Activated T-cell treated with anti-CD3 and anti-CD28 coated beads, Interleukin-2, amount 50 U/mL, for 24 hours (primary cell): ENCODE measurements around the gene STMND1.
A peak's percentile ranks its signal among the peaks of the same experiment; 100 is the strongest.

Experiments used
- DNase-seq: peaks from one replicate; pipeline ENCODE4 v3.0.0-alpha.2; 2020
- H3K27ac Mint-ChIP-seq: 2 replicates; pipeline ENCODE4 v1.8.0; 2020; ENCODE audit warnings: mild to moderate bottlenecking, mixed read lengths
- H3K27me3 Mint-ChIP-seq: 2 replicates; pipeline ENCODE4 v1.8.0; 2020; ENCODE audit warnings: mixed read lengths
- H3K36me3 Mint-ChIP-seq: 2 replicates; pipeline ENCODE4 v1.8.0; 2020; ENCODE audit warnings: low read depth, mixed read lengths
- H3K4me1 Mint-ChIP-seq: 2 replicates; pipeline ENCODE4 v1.8.0; 2020; ENCODE audit warnings: low read depth, mixed read lengths
- H3K4me3 Mint-ChIP-seq: 2 replicates; pipeline ENCODE4 v1.8.0; 2020; ENCODE audit warnings: mild to moderate bottlenecking, moderate library complexity, mixed read lengths
- H3K9me3 Mint-ChIP-seq: 2 replicates; pipeline ENCODE4 v1.8.0; 2020; ENCODE audit warnings: mixed read lengths

STMND1 gene

GRCh38 chr6:17083397-17083796 is 18.5 kb upstream of the STMND1 start:
- H3K36me3 Mint-ChIP-seq = no peaks in the 10 kb centered on the region
- H3K27ac Mint-ChIP-seq = no peak overlapping the region
- no peak for DNase-seq
- no peak overlapping the region for H3K4me3 Mint-ChIP-seq
- peaks cover 32% of the 10 kb centered on the region for H3K27me3 Mint-ChIP-seq
- H3K4me1 Mint-ChIP-seq = no peaks in the 10 kb centered on the region
- no peaks in the 10 kb centered on the region for H3K9me3 Mint-ChIP-seq

DNA sequence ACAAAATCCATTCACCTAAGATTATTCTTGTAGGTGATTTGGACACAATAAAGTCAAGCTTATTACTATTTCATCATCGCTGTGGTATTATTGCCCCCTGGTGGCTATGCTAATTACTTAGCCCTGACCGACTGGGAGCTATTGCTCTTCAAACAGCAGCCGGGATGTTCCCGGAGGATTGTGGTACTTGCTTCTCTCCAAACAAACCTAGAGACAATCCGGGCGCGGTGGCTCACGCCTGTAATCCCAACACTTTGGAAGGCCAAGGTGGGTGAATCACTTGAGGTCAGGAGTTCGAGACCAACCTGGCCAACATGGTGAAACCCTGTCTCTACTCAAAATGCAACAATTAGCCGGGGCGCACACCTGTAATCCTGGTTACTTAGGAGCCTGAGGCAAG is 15.4 kb upstream of the STMND1 start:
- Mint-ChIP-seq H3K27me3 (peaks cover 33% of the 10 kb centered on the region), H3K4me1 (no peaks in the 10 kb centered on the region), H3K27ac (no peak overlapping the region), H3K36me3 (no peaks in the 10 kb centered on the region), H3K4me3 (no peak overlapping the region), H3K9me3 (peaks cover 6% of the 10 kb centered on the region)
- DNase-seq = peak; percentile 35

DNA sequence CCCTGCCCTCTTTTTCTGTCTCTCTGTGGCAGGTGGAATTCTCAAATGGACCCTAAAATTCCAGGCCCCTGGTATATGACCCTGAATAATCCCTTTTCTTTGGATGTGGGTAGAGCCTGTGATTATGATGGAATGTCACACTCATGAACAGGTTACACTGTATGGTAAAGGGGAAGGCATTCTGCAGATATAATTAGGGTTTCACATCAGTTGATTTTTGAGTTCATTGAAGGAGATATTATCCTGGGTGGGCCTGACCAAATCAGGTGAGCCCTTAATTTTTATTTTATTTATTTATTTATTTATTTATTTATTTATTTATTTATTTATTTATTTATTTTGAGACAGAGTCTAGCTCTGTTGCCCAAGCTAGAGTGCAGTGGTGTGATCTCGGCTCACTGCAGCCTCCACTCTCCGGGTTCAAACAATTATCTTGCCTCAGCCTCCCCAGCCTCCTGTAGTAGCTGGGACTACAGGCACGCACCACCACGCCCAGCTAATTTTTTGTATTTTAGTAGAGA is 13.7 kb upstream of the STMND1 start:
- DNase-seq = no peak
- Mint-ChIP-seq H3K27ac (no peak overlapping the region), H3K36me3 (no peaks in the 10 kb centered on the region), H3K27me3 (peaks cover 44% of the 10 kb centered on the region), H3K4me1 (no peaks in the 10 kb centered on the region), H3K4me3 (no peak overlapping the region), H3K9me3 (peaks cover 6% of the 10 kb centered on the region)

DNA sequence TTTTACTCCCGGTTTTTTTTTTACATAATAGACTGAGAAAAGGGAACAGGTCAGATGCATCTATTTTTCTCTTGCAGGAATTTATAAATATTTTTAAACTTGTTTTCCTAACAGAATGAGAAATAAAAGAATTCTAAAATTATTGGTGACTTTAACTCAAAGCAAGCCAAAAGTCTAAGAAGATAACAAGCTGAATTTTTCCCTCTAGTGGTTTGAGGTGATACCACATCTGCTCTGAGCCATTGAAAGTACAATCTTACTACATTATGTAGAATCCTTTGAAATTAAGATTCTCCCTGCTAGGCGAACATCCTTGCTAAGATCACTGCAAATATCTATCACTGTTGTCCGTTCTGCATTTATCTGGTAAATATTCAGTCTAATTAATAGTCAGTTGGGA is 10.7 kb upstream of the STMND1 start:
- Mint-ChIP-seq H3K9me3 (peaks cover 6% of the 10 kb centered on the region), H3K4me3 (no peak overlapping the region), H3K27me3 (peaks cover 41% of the 10 kb centered on the region), H3K36me3 (no peaks in the 10 kb centered on the region), H3K4me1 (no peaks in the 10 kb centered on the region), H3K27ac (no peak overlapping the region)
- no peak for DNase-seq

DNA sequence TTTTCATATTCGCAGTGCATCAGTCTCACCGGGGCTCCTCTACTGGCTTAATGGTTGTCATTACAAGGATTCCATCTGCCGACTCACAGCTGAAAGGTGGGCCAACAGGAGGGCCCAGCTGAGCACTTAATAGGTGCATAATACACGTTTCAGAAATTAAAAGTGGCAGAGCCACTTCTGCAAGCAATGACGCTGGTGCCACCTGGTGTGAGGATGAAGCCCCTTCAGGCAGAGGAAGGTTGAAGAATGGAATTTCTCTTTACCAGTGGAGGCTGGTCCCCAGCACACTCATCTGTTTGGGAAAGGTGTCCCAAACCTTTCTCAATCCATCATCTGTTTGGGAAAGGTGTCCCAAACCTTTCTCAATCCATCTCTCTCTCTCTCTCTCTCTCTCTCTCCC is 8.2 kb upstream of the STMND1 start:
- Mint-ChIP-seq H3K36me3 (no peaks in the 10 kb centered on the region), H3K4me1 (no peaks in the 10 kb centered on the region), H3K27me3 (peaks cover 47% of the 10 kb centered on the region), H3K9me3 (peaks cover 6% of the 10 kb centered on the region), H3K27ac (no peak overlapping the region), H3K4me3 (no peak overlapping the region)
- DNase-seq = no peak

GRCh38 chr6:17096096-17096495 is 5.8 kb upstream of the STMND1 start:
- no peak overlapping the region for H3K4me3 Mint-ChIP-seq

DNA sequence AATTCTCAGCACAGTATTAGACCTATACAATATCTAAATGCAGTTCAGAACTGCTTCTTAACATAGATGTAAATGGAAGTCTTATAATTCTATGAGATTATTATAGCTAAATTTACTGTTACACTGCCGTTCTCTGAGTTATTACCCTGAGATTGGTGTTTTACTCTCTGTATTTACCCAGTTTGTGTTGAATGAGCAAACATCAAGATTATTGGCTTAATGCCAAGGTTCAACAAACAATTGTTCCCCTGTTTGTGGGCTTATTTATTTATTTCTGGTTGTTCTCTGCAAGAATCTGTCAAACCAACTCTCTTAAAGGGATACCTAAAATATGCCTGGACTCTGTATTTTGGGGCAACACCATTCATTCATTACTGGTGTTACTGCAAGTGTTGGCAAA is 5.2 kb upstream of the STMND1 start:
- Mint-ChIP-seq H3K36me3 (no peaks in the 10 kb centered on the region), H3K27me3 (peaks cover 67% of the 10 kb centered on the region), H3K27ac (no peak overlapping the region), H3K9me3 (no peaks in the 10 kb centered on the region), H3K4me1 (peaks cover 4% of the 10 kb centered on the region), H3K4me3 (no peak overlapping the region)
- DNase-seq = no peak

More at GRCh38 chr6:17096096-17096495, 5.8 kb upstream of the STMND1 start:
- DNase-seq = no peak
- no peak overlapping the region for H3K27ac Mint-ChIP-seq
- no peaks in the 10 kb centered on the region for H3K36me3 Mint-ChIP-seq
- no peaks in the 10 kb centered on the region for H3K9me3 Mint-ChIP-seq
- peaks cover 63% of the 10 kb centered on the region for H3K27me3 Mint-ChIP-seq
- no peaks in the 10 kb centered on the region for H3K4me1 Mint-ChIP-seq

DNA sequence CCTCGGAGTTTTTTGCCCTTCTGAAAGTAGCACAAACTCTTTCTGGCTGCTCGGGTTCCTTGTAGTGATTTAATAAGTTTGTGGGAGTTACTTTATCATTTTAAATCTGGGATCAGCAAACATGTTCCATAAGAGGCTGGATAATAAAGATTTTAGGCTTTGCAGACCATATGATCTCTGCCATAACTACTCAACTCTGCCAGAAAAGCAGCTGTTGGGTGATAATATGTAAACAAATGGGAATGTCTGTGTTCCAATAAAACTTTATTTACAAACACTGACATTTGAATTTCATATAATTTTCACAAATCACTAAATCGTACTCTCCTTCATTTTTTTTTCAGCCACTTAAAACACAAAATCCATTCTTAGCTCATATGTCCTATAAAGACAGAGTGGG is 3.9 kb upstream of the STMND1 start:
- Mint-ChIP-seq H3K36me3 (no peaks in the 10 kb centered on the region), H3K4me3 (no peak overlapping the region), H3K27ac (no peak overlapping the region), H3K4me1 (peaks cover 10% of the 10 kb centered on the region), H3K27me3 (peaks cover 71% of the 10 kb centered on the region), H3K9me3 (no peaks in the 10 kb centered on the region)
- no peak for DNase-seq

GRCh38 chr6:17098538-17098937 is 3.3 kb upstream of the STMND1 start:
- H3K4me1 Mint-ChIP-seq = peaks cover 10% of the 10 kb centered on the region
- H3K4me3 Mint-ChIP-seq = no peak overlapping the region
- H3K36me3 Mint-ChIP-seq = no peaks in the 10 kb centered on the region
- H3K27me3 Mint-ChIP-seq = peaks cover 72% of the 10 kb centered on the region
- no peaks in the 10 kb centered on the region for H3K9me3 Mint-ChIP-seq
- DNase-seq = no peak
- no peak overlapping the region for H3K27ac Mint-ChIP-seq

GRCh38 chr6:17099401-17100059 is 2.3 kb upstream of the STMND1 start:
- H3K27ac Mint-ChIP-seq = no peak overlapping the region
- DNase-seq = no peak
- H3K9me3 Mint-ChIP-seq = no peaks in the 10 kb centered on the region
- H3K4me1 Mint-ChIP-seq = peaks cover 10% of the 10 kb centered on the region
- H3K4me3 Mint-ChIP-seq = no peak overlapping the region
- peaks cover 76% of the 10 kb centered on the region for H3K27me3 Mint-ChIP-seq
- H3K36me3 Mint-ChIP-seq = no peaks in the 10 kb centered on the region

GRCh38 chr6:17100806-17101205 is 1.0 kb upstream of the STMND1 start:
- Mint-ChIP-seq H3K4me1 (peaks cover 10% of the 10 kb centered on the region), H3K4me3 (no peak overlapping the region), H3K9me3 (no peaks in the 10 kb centered on the region), H3K27ac (no peak overlapping the region), H3K27me3 (peaks cover 76% of the 10 kb centered on the region), H3K36me3 (no peaks in the 10 kb centered on the region)
- no peak for DNase-seq

DNA sequence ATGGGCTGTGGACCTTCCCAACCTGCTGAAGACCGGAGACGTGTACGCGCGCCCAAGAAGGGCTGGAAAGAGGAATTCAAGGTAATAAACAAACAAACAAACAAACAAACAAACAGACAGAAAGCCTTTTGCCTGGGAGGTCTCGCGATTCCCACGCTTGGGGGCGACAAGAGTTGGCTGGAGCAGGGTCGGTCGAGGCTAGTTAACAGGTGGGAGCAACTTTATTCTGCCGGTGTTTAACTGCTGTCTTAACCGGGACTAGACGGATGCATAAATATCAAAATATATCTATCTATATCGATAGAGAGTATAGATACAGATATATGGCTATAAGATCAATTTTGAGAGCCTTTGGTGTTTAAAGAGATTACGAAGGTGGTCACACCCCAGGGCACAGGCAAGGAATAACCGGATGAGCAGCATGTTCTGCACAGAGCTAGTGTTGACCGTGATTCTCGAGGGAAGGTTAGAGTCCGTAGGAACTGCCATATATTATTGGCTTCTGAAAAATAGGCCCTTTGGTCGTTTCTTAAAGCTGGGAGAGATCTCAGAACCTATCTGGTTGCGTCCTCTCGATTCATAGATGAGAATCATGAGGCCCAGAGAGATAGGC is 514 bp downstream of the STMND1 start:
- DNase-seq = no peak
- H3K4me3 Mint-ChIP-seq = peak overlapping the region; percentile 32
- H3K27me3 Mint-ChIP-seq = peaks cover 67% of the 10 kb centered on the region
- H3K27ac Mint-ChIP-seq = no peak overlapping the region
- no peaks in the 10 kb centered on the region for H3K9me3 Mint-ChIP-seq
- peaks cover 10% of the 10 kb centered on the region for H3K4me1 Mint-ChIP-seq
- no peaks in the 10 kb centered on the region for H3K36me3 Mint-ChIP-seq

GRCh38 chr6:17103715-17104114 is 1.9 kb downstream of the STMND1 start:
- Mint-ChIP-seq H3K27ac (no peak overlapping the region), H3K36me3 (no peaks in the 10 kb centered on the region), H3K4me3 (no peak overlapping the region), H3K27me3 (peaks cover 68% of the 10 kb centered on the region), H3K4me1 (peaks cover 10% of the 10 kb centered on the region), H3K9me3 (no peaks in the 10 kb centered on the region)
- no peak for DNase-seq

- H3K4me3 Mint-ChIP-seq = no peak overlapping the region
- no peak overlapping the region for H3K27ac Mint-ChIP-seq
- H3K27me3 Mint-ChIP-seq = peaks cover 40% of the 10 kb centered on the region
- no peaks in the 10 kb centered on the region for H3K9me3 Mint-ChIP-seq
- H3K36me3 Mint-ChIP-seq = no peaks in the 10 kb centered on the region
- no peaks in the 10 kb centered on the region for H3K4me1 Mint-ChIP-seq
- no peak for DNase-seq
Observed at GRCh38 chr6:17107863-17108262, 6.0 kb downstream of the STMND1 start.

DNA sequence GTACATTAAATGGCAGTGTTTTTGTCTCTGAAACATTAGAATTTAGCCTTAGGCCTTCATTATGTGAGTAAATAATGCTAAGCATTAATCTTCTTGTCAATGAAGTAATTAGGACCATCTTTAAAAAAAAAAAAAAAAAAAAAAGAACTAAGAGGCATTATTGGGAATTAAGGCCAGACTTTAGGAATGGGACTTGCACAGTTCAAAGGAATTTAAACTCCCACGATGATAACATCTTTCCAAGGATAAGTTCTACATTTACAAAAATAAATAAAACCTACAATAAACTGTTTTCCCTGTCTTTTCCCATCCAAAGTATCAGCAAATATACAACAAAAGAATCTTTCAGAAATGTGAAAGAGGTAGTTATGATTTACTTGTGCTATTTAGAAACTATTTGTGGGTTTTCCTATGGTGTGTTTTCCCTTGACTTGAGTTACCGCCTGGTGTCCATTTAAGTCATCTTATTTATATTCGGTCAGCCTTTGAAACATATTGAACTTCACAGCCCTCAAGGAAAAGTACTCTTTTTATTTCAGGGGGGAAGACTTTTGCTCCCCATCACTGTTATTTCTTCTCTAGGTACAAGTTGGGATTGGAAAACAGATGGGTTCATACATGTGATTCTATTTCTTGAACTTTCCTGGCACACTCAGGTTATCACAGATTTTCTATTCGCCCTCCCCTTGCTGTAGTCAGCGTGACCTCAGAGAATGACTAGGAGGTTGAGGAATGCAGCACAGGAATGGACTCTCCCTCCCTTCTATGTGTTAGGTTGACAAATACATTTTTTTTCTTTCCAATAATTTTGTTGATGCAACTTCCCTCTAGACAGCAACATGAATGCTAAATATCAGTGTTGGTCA is 13.6 kb downstream of the STMND1 start:
- no peaks in the 10 kb centered on the region for H3K36me3 Mint-ChIP-seq
- no peak for DNase-seq
- H3K4me1 Mint-ChIP-seq = no peaks in the 10 kb centered on the region
- no peak overlapping the region for H3K27ac Mint-ChIP-seq
- H3K27me3 Mint-ChIP-seq = peaks cover 18% of the 10 kb centered on the region
- H3K9me3 Mint-ChIP-seq = no peaks in the 10 kb centered on the region
- H3K4me3 Mint-ChIP-seq = no peak overlapping the region
